ENCODE data around the gene FAM13C. TPM values are rescaled to one million over a fixed set of nuclear protein-coding genes. Genes with fewer than 3 reads are reported as not detected.

Gene FAM13C
- total RNA-seq, 1 experiment from 2014 or later = not detected

DNA sequence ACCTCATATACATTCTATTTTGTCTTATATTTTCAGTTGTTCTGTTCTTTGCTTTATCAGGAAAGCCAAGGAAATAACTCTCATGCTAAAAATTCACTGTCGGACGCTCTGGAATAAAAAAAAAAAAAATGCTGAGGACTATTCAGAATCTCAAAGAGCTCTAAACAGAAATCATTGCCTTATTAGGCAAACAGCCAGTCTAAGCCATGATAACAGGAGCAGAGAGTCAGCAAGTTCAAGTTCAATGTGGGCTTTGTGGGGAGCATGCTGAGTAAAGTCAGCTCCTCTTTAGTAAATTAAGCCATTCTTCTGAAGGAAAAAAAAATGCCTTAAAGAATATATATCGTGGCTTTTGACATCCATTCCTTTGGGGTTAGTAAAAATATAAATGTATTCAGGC, 13.6 kb upstream of the FAM13C start:
- CTCF ChIA-PET = interaction anchor here (0.6 kb wide), 1 partner anchor 19 kb away, joined by 3 read pairs; no protein-coding TSS in a partner anchor
- POLR2A ChIA-PET = interaction anchor here (0.5 to 0.8 kb wide), 2 partner anchors 14 to 98 kb away, joined by 3 read pairs; no protein-coding TSS in a partner anchor
- BruUV-seq (replicated peaks) = no TSS peak
- no peak overlapping the region for H3K4me3 Mint-ChIP-seq (ENCODE audit: unreplicated experiment)
- TF ChIP-seq, protein P1, sequence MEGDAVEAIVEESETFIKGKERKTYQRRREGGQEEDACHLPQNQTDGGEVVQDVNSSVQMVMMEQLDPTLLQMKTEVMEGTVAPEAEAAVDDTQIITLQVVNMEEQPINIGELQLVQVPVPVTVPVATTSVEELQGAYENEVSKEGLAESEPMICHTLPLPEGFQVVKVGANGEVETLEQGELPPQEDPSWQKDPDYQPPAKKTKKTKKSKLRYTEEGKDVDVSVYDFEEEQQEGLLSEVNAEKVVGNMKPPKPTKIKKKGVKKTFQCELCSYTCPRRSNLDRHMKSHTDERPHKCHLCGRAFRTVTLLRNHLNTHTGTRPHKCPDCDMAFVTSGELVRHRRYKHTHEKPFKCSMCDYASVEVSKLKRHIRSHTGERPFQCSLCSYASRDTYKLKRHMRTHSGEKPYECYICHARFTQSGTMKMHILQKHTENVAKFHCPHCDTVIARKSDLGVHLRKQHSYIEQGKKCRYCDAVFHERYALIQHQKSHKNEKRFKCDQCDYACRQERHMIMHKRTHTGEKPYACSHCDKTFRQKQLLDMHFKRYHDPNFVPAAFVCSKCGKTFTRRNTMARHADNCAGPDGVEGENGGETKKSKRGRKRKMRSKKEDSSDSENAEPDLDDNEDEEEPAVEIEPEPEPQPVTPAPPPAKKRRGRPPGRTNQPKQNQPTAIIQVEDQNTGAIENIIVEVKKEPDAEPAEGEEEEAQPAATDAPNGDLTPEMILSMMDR (IDR thresholded peaks at IDR 0.05; ENCODE audit: unreplicated experiment) = no peak
- no peaks in the 10 kb centered on the region for H3K4me1 Mint-ChIP-seq (ENCODE audit: insufficient read depth, unreplicated experiment)
- intact Hi-C loops (cut with micrococcal nuclease) = no loop called here
- no peaks in the 10 kb centered on the region for H3K36me3 Mint-ChIP-seq (ENCODE audit: insufficient read depth, unreplicated experiment)
- H3K27me3 Mint-ChIP-seq (ENCODE audit: insufficient read depth, unreplicated experiment) = no peaks in the 10 kb centered on the region
- DNase-seq (ENCODE audit: unreplicated experiment) = no peak
- H3K27ac Mint-ChIP-seq (ENCODE audit: low read depth, unreplicated experiment) = no peak overlapping the region
- no peaks in the 10 kb centered on the region for H3K9me3 Mint-ChIP-seq (ENCODE audit: unreplicated experiment)

DNA sequence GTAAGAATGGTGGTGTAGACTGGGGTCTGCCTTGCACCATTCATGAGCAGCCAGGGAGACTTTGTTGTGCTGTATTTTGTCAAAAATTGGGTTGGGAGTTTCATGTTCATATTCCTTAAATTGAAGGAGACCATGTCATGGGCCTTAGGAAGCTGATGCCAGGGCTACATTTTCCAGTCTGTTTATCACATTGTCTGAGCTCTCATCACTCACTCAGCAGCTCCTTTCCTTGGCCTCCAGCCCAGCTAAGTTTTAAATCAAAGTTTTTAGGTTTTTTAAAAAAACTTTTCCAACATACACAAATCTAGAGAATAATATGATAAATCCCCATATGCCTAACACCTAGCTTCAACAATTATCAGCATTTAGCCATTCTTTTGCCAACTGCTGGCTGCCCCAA, 12.6 kb upstream of the FAM13C start:
- no TSS peak for BruUV-seq (replicated peaks)

DNA sequence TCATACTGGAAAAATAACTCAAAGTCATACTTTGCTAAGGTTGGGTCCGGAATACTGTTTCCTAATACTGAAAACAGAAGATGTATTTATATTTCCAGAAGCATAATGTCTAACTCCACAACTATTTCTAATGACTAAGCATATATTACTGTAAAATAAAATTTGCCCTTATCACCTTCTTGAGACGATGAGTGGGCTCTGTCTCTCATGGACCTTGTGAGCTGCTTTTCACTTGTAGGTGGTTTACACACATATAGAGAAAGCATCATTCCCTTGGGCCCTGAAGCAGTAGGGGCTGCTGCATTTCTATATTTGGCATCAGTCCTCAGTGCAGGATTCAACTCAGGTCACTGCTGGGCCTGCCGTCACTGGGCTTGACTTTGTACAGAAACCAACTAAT, 10.7 kb upstream of the FAM13C start:
- Mint-ChIP-seq H3K27me3 (ENCODE audit: insufficient read depth, unreplicated experiment) (no peaks in the 10 kb centered on the region), H3K4me3 (ENCODE audit: unreplicated experiment) (no peak overlapping the region), H3K27ac (ENCODE audit: low read depth, unreplicated experiment) (no peak overlapping the region), H3K36me3 (ENCODE audit: insufficient read depth, unreplicated experiment) (no peaks in the 10 kb centered on the region), H3K4me1 (ENCODE audit: insufficient read depth, unreplicated experiment) (no peaks in the 10 kb centered on the region), H3K9me3 (ENCODE audit: unreplicated experiment) (no peaks in the 10 kb centered on the region)
- intact Hi-C loops (cut with micrococcal nuclease) = no loop called here
- BruUV-seq (replicated peaks) = no TSS peak
- TF ChIP-seq, protein P1 (IDR thresholded peaks at IDR 0.05; ENCODE audit: unreplicated experiment) = no peak
- CTCF ChIA-PET = interaction anchor here (1.2 kb wide), 1 partner anchor 15 kb away, joined by 4 read pairs; no protein-coding TSS in a partner anchor
- no peak for DNase-seq (ENCODE audit: unreplicated experiment)
- POLR2A ChIA-PET = interaction anchor here (0.6 kb wide), 1 partner anchor 83 kb away, joined by 3 read pairs; no protein-coding TSS in a partner anchor

More for the DNA sequence above, 12.6 kb upstream of the FAM13C start:
- no peaks in the 10 kb centered on the region for H3K9me3 Mint-ChIP-seq (ENCODE audit: unreplicated experiment)
- DNase-seq (ENCODE audit: unreplicated experiment) = no peak
- intact Hi-C loops (cut with micrococcal nuclease) = no loop called here
- no peaks in the 10 kb centered on the region for H3K36me3 Mint-ChIP-seq (ENCODE audit: insufficient read depth, unreplicated experiment)
- POLR2A ChIA-PET = no interaction called here
- no peaks in the 10 kb centered on the region for H3K27me3 Mint-ChIP-seq (ENCODE audit: insufficient read depth, unreplicated experiment)
- TF ChIP-seq, protein P1 (IDR thresholded peaks at IDR 0.05; ENCODE audit: unreplicated experiment) = no peak
- no peak overlapping the region for H3K27ac Mint-ChIP-seq (ENCODE audit: low read depth, unreplicated experiment)
- CTCF ChIA-PET = interaction anchor here (0.6 kb wide), 1 partner anchor 13 kb away, joined by 3 read pairs; no protein-coding TSS in a partner anchor
- H3K4me1 Mint-ChIP-seq (ENCODE audit: insufficient read depth, unreplicated experiment) = no peaks in the 10 kb centered on the region
- H3K4me3 Mint-ChIP-seq (ENCODE audit: unreplicated experiment) = no peak overlapping the region

DNA sequence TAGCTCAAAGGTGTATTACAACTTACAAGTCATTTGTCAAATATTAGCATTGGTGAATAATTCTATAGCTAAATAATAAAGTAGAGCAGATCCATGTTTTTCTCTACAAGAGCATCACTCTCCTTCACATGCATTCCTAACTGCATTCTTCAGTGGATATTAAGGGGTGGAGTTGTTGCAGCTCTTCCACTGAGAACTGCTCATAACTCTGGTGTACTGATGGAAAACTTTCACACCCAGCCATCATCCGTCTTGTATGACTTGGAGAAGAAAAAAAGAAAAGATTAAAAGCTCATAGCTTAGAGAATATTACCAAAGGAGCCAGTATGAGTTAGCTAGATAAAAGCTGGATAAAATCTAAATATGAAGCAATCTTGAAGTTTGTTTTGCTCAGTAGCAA, 10.2 kb upstream of the FAM13C start:
- TF ChIP-seq, protein P1 (IDR thresholded peaks at IDR 0.05; ENCODE audit: unreplicated experiment) = no peak
- no peaks in the 10 kb centered on the region for H3K36me3 Mint-ChIP-seq (ENCODE audit: insufficient read depth, unreplicated experiment)
- intact Hi-C loops (cut with micrococcal nuclease) = no loop called here
- no peaks in the 10 kb centered on the region for H3K4me1 Mint-ChIP-seq (ENCODE audit: insufficient read depth, unreplicated experiment)
- ChIA-PET POLR2A (interaction anchor here (0.6 to 1.4 kb wide), 3 partner anchors 10 to 82 kb away, joined by 3 read pairs; partner anchors contain the start of gene FAM13C), CTCF (interaction anchor here (1.2 kb wide), 1 partner anchor 16 kb away, joined by 4 read pairs; no protein-coding TSS in a partner anchor)
- no peak for DNase-seq (ENCODE audit: unreplicated experiment)
- H3K27ac Mint-ChIP-seq (ENCODE audit: low read depth, unreplicated experiment) = no peak overlapping the region
- no peak overlapping the region for H3K4me3 Mint-ChIP-seq (ENCODE audit: unreplicated experiment)
- no TSS peak for BruUV-seq (replicated peaks)
- no peaks in the 10 kb centered on the region for H3K27me3 Mint-ChIP-seq (ENCODE audit: insufficient read depth, unreplicated experiment)
- no peaks in the 10 kb centered on the region for H3K9me3 Mint-ChIP-seq (ENCODE audit: unreplicated experiment)
